Omental fat pad (tissue), 4 donors: ENCODE results near the gene KLC1. TPM values are rescaled to one million over a fixed set of nuclear protein-coding genes. Genes with fewer than 3 reads are reported as not detected.

Experiments
- ATAC-seq: fragments of 150-250 bp; one replicate; pipeline ENCODE4 v1.9.1; 2016; ENCODE audit warnings: mild to moderate bottlenecking, moderate library complexity; ENCODE audit not compliant: low FRiP score
- DNase-seq: peaks from one replicate; pipeline ENCODE4 v3.0.0-alpha.2; 2019; ENCODE audit warnings: low spot score
- total RNA-seq, 4 donors: library from RNA; depleted of rRNA; stranded (reverse); fragments of >200 nt; gene quantifications; one replicate each; pipeline ENCODE4 v1.1.0, GENCODE V29; 2016
- TF ChIP-seq, protein P1 (sequence below), 3 donors: fragments of 450-650 bp; IDR thresholded peaks; one replicate each; pipeline ENCODE4 v1.5.1; 2016 to 2017; ENCODE audit warnings: antibody characterized with exemption in 3 of 3, mild to moderate bottlenecking in 3 of 3, moderate library complexity in 2 of 3

The KLC1 gene
- total RNA-seq, 4 donors from 2014 or later, result 195 to 349 (median 289) TPM

DNA sequence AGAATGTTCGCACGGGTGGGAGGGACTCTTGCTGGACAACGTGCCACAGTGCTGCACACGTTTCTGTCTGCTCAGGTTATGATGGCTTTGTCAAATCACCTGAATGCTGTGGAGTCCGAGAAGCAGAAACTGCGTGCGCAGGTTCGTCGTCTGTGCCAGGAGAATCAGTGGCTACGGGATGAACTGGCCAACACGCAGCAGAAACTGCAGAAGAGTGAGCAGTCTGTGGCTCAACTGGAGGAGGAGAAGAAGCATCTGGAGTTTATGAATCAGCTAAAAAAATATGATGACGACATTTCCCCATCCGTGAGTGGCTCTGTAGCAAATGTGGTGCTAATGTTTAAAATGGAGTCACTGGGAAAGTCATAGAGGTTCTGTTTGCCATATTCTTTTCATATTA lies 28.5 kb downstream of the KLC1 start:
- ATAC-seq, result peak; percentile 30

GRCh38 chr14:103659631-103660030 lies 30.6 kb downstream of the KLC1 start:
- no peak for ATAC-seq
- DNase-seq, result no peak
- TF ChIP-seq, protein P1, sequence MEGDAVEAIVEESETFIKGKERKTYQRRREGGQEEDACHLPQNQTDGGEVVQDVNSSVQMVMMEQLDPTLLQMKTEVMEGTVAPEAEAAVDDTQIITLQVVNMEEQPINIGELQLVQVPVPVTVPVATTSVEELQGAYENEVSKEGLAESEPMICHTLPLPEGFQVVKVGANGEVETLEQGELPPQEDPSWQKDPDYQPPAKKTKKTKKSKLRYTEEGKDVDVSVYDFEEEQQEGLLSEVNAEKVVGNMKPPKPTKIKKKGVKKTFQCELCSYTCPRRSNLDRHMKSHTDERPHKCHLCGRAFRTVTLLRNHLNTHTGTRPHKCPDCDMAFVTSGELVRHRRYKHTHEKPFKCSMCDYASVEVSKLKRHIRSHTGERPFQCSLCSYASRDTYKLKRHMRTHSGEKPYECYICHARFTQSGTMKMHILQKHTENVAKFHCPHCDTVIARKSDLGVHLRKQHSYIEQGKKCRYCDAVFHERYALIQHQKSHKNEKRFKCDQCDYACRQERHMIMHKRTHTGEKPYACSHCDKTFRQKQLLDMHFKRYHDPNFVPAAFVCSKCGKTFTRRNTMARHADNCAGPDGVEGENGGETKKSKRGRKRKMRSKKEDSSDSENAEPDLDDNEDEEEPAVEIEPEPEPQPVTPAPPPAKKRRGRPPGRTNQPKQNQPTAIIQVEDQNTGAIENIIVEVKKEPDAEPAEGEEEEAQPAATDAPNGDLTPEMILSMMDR (IDR thresholded peaks at IDR 0.05), result no peak

More for the DNA sequence above, 28.5 kb downstream of the KLC1 start:
- no peak for DNase-seq
- TF ChIP-seq, protein P1 (IDR thresholded peaks at IDR 0.05), result no peak

DNA sequence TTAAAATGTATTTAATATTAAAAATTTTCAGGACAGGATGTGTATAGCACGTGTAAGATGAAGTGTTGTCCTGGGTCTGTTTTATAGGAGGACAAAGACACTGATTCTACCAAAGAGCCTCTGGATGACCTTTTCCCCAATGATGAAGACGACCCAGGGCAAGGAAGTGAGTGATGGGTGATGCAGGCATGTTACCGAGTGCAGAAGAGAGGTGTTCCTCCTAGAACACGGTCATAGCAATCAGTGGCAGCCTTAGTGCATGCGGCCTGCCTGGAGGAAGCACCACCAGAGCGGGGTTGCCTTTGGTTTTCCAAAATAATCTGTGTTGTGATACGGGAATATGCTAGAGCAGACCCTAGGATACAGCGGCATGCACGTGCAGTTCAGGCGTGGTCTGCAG lies 33.0 kb downstream of the KLC1 start:
- TF ChIP-seq, protein P1 (IDR thresholded peaks at IDR 0.05), result no peak
- DNase-seq, result no peak
- ATAC-seq, result no peak

DNA sequence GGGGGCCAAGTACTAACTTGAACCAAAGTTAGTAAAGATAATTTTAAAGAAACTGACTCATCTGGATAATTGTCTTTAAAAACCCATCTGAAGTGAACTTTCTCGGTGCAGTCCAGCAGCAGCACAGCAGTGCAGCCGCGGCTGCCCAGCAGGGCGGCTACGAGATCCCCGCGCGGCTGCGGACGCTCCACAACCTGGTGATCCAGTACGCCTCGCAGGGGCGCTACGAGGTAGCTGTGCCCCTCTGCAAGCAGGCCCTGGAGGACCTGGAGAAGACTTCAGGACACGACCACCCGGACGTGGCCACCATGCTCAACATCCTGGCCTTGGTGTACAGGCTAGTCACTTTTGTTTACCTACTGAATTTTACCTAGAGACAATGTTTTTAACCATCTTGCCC lies 33.6 kb downstream of the KLC1 start:
- TF ChIP-seq, protein P1 (IDR thresholded peaks at IDR 0.05), result no peak
- no peak for ATAC-seq
- no peak for DNase-seq

GRCh38 chr14:103663506-103663905 lies 34.5 kb downstream of the KLC1 start:
- DNase-seq, result no peak
- TF ChIP-seq, protein P1 (IDR thresholded peaks at IDR 0.05), result no peak
- ATAC-seq, result peak; percentile 50

GRCh38 chr14:103667671-103668070 lies 38.7 kb downstream of the KLC1 start:
- DNase-seq (no peak), ATAC-seq (no peak)
- TF ChIP-seq, protein P1 (IDR thresholded peaks at IDR 0.05), result no peak

DNA sequence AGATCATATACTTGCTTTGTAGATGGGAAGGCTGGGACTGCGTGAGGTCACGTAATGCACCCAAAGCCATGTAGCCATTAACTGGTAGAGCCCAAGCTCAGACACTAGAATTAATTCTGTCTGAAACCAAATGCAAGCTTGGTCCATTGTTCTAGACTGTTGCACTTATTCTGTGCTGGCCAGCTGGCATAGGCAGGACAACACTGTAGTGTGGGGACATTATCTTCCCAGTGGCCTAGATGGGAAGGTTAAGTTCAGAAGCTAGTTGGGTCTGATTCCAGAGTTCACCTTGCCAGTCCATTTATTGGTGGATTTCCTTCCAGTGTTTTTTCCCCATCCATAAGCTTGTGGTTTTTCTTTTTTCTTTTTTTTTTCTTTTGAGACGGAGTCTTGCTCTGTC lies 39.1 kb downstream of the KLC1 start:
- DNase-seq, result no peak
- ATAC-seq, result no peak
- TF ChIP-seq, protein P1 (IDR thresholded peaks at IDR 0.05), result no peak
